22Rv1 (cell line): ENCODE results near the gene FAM89B.

Experiments used
- H3K27ac ChIP-seq: fragments of 450-650 bp; 2 replicates; pipeline ENCODE4 v1.5.1; 2017
- ZFX ChIP-seq: fragments of 450-650 bp; IDR thresholded peaks from 2 replicates; pipeline ENCODE4 v1.6.1; 2017; ENCODE audit warnings: antibody characterized with exemption, borderline replicate concordance
- TF ChIP-seq, protein P1 (sequence below): fragments of 450-650 bp; IDR thresholded peaks from 2 replicates; pipeline ENCODE4 v1.5.1; 2017; ENCODE audit warnings: mild to moderate bottlenecking

FAM89B gene

GRCh38 chr11:65555693-65556231, 16.6 kb upstream of the FAM89B start:
- TF ChIP-seq ZFX = no peak
- TF ChIP-seq, protein P1, sequence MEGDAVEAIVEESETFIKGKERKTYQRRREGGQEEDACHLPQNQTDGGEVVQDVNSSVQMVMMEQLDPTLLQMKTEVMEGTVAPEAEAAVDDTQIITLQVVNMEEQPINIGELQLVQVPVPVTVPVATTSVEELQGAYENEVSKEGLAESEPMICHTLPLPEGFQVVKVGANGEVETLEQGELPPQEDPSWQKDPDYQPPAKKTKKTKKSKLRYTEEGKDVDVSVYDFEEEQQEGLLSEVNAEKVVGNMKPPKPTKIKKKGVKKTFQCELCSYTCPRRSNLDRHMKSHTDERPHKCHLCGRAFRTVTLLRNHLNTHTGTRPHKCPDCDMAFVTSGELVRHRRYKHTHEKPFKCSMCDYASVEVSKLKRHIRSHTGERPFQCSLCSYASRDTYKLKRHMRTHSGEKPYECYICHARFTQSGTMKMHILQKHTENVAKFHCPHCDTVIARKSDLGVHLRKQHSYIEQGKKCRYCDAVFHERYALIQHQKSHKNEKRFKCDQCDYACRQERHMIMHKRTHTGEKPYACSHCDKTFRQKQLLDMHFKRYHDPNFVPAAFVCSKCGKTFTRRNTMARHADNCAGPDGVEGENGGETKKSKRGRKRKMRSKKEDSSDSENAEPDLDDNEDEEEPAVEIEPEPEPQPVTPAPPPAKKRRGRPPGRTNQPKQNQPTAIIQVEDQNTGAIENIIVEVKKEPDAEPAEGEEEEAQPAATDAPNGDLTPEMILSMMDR = no peak
- H3K27ac ChIP-seq = no peak overlapping the region; the same call in 1 of the 2 replicates

GRCh38 chr11:65556470-65557279, 15.7 kb upstream of the FAM89B start:
- TF ChIP-seq, protein P1 = no peak
- no peak for TF ChIP-seq ZFX
- H3K27ac ChIP-seq = 0 out of 2 replicates have a peak overlapping the region, but pooled peaks have one; percentile 76

DNA sequence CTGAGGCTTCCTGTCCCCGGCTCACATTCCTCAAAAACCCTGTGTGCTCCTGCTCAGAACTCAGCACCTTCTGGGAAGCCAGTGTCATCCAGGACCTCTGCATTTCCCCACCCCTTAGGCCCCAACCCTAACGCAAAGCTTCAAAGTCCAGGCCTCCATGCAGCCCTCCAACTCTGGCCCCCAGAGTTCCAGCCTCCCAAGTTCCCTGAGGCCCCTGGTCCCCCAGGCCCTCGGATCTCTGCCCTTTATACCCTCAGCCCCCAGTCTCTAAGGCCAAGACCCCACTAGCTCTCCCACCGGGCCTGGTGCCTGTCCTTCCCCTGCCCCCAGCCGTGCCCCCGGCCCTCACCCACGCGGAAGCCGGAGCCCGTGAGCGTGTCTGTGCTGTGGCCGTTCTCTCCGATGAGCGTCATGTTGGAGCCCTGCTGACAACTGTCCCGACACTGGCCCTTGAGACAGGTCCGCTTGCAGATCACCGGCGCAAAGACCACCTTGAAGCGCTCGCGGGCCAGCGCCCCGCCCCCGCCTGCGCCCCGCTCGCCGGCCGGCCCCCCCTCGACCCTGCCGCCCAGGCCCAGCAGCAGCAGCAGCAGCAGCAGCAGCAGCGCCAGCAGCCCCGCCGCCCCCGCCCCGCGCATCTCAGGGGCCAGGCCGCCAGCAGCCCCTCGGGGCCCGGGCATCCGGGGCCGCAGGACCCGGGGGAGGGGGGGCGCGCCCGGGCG, 14.9 kb upstream of the FAM89B start:
- no peak for TF ChIP-seq ZFX
- TF ChIP-seq, protein P1 = no peak
- H3K27ac ChIP-seq = peak overlapping the region; percentile 76

DNA sequence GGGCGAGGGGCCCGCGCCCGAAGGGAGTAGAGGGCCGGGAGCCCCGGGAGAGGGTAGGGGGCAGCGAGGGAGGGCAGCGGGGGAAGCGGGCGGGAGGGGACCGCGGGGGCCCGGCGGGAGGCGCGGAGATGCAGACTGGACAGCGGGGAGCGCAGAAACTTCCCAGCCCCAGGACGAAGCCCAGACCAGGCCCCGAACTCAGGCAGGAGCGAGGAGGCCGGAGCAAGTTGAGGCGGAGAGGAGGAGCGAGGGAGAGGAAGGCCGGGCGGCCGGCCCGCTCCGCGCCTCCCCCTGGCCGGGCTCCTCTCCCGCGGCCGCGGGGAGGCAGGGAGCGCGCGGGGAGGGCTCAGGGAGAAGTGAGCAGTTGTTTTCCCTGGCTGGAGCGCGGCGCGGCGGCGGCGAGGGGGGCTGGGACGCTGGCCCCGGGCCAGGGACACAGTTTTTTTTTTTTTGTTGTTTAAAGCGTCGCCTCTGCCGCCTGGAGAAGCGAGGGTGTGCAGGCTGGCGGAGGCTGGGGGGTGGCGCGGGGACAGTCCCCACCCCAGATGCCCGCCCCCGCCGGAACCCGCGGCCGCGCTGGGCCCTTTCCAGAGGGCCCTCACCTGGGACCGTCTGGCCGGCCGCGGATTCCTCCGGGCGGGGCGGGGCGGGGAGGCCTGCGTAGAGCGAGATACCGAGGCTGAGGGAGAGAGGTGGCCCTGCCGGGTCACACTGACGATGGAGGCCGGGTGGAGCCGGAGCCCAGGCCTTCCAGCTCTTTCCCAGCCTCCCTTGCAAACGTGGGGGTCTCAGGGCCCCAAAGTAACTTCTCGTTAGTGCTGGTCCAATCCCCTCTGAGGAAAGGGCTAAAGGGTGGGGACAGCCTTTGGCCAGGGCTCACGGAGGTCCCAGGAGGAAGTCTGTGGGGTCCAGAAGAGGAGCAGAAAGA, 14.1 kb upstream of the FAM89B start, which contains the start of gene LTBP3:
LTBP3 (minus strand) TSS at position 358 of the 928 bp plus-strand sequence. CDS start 400 bp downstream, outside the sequence.
- peak within 1 kb of the TSS; percentile 76 for H3K27ac ChIP-seq
- TF ChIP-seq ZFX = no peak
- TF ChIP-seq, protein P1 = no peak; the same call in 1 of the 2 replicates

GRCh38 chr11:65558930-65559509, 13.3 kb upstream of the FAM89B start:
- H3K27ac ChIP-seq = peak overlapping the region; percentile 76
- no peak for TF ChIP-seq ZFX
- TF ChIP-seq, protein P1 = no peak

GRCh38 chr11:65559535-65559934, 12.8 kb upstream of the FAM89B start:
- no peak for TF ChIP-seq ZFX
- TF ChIP-seq, protein P1 = no peak
- peak overlapping the region; percentile 76 for H3K27ac ChIP-seq
